Measurements from ENCODE around the gene COL1A1. TPM values are rescaled to one million over a fixed set of nuclear protein-coding genes. Genes with fewer than 3 reads are reported as not detected.

The COL1A1 gene
- total RNA-seq, 2 experiments from 2014 or later, result not detected

DNA sequence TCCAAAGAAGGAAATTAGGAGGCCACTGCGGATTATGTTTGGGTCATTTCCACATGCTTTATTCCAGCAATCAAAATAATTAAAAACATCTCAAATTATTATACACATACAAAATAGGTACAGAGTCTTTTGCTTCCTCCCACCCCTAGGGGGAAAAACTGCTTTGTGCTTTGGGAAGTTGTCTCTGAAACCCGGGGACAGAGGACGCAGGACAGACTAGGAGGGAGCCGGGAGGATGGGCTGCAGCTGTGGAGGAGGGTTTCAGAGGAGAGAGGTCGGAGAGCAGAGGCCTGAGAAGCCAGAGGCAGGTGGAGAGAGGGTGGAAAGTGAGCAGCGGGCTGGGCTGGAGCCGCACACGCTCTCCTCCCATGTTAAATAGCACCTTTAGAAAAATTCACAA lies 17.4 kb downstream of the COL1A1 start:
- no peaks in the 10 kb centered on the region for H4K20me1 ChIP-seq (ENCODE audit: insufficient read depth, low read length)
- no peak for DNase-seq (ENCODE audit: low spot score)
- peak overlapping the region; percentile 48 for H3K4me2 ChIP-seq (ENCODE audit: low read length)
- no peaks in the 10 kb centered on the region for H3K9me3 ChIP-seq (ENCODE audit: low read length)
- H3K4me1 ChIP-seq (ENCODE audit: insufficient read depth, low read length, poor library complexity, severe bottlenecking), result peaks cover 30% of the 10 kb centered on the region
- H2AFZ ChIP-seq (ENCODE audit: low read length), result no peak overlapping the region
- CTCF ChIA-PET (ENCODE audit: unreplicated experiment), result no interaction called here
- intact Hi-C loops (cut with micrococcal nuclease; ENCODE audit: unreplicated experiment), result no loop called here
- H3K4me3 ChIP-seq (ENCODE audit: low read depth, low read length, poor library complexity, severe bottlenecking), result peak overlapping the region; percentile 29
- no peaks in the 10 kb centered on the region for H3K79me2 ChIP-seq (ENCODE audit: insufficient read depth, low read depth, low read length)
- BruUV-seq (replicated peaks), result no TSS peak
- no peaks in the 10 kb centered on the region for H3K9me2 ChIP-seq (ENCODE audit: insufficient read depth, low read length)
- H3K27ac ChIP-seq (ENCODE audit: low read depth, low read length, poor library complexity, severe bottlenecking), result no peak overlapping the region
- TF ChIP-seq EZH2phosphoT487 (IDR thresholded peaks at IDR 0.05; ENCODE audit: borderline replicate concordance, low read depth, low read length) (no peak), CTCF (conservative IDR thresholded peaks at IDR 0.05; ENCODE audit: low read length) (peak; percentile 42)
- POLR2A ChIA-PET, result no interaction called here
- H3K36me3 ChIP-seq (ENCODE audit: insufficient read depth, low read length), result no peaks in the 10 kb centered on the region

DNA sequence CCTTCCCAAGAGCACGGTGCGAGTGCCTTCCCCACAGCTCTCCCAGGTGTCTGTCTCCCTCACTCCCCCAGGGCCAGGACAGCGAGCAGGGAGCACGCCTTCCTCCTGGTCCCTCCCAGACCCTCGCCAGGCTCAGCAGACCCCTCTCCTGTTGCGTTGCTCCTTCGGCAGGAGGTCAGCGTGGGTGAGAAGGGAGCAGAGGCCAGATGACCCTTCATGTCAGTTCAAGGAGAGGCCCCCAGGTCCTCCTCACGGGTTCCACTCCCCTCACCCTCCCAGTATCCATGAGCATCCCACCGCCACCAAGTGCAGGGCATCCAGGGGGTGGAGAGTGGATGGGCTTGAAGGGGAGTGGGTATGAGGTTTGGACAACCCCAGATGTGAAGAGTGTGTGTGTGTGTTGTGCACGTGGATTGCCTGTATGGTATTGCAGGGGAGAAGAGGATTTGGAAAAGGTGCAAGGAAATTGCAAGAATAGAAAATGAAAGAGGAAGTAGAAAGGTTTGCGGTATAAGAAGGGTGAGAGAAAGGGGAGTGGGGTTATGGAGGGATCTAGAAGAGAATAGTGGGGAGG lies 17.9 kb downstream of the COL1A1 start:
- BruUV-seq (replicated peaks), result no TSS peak
- Histone ChIP-seq H3K36me3 (ENCODE audit: insufficient read depth, low read length) (no peaks in the 10 kb centered on the region), H3K9me3 (ENCODE audit: low read length) (no peaks in the 10 kb centered on the region), H4K20me1 (ENCODE audit: insufficient read depth, low read length) (no peaks in the 10 kb centered on the region), H3K9me2 (ENCODE audit: insufficient read depth, low read length) (no peaks in the 10 kb centered on the region), H2AFZ (ENCODE audit: low read length) (no peak overlapping the region), H3K27ac (ENCODE audit: low read depth, low read length, poor library complexity, severe bottlenecking) (no peak overlapping the region), H3K4me3 (ENCODE audit: low read depth, low read length, poor library complexity, severe bottlenecking) (peak overlapping the region; percentile 29), H3K4me1 (ENCODE audit: insufficient read depth, low read length, poor library complexity, severe bottlenecking) (peaks cover 32% of the 10 kb centered on the region), H3K79me2 (ENCODE audit: insufficient read depth, low read depth, low read length) (no peaks in the 10 kb centered on the region), H3K4me2 (ENCODE audit: low read length) (peak overlapping the region; percentile 48)
- intact Hi-C loops (cut with micrococcal nuclease; ENCODE audit: unreplicated experiment), result no loop called here
- ChIA-PET POLR2A (no interaction called here), CTCF (ENCODE audit: unreplicated experiment) (no interaction called here)
- TF ChIP-seq CTCF (conservative IDR thresholded peaks at IDR 0.05; ENCODE audit: low read length) (no peak), EZH2phosphoT487 (IDR thresholded peaks at IDR 0.05; ENCODE audit: borderline replicate concordance, low read depth, low read length) (no peak)
- peak; percentile 32 for DNase-seq (ENCODE audit: low spot score)

- Histone ChIP-seq H3K4me3 (ENCODE audit: low read depth, low read length, poor library complexity, severe bottlenecking) (no peak overlapping the region), H3K4me2 (ENCODE audit: low read length) (peak overlapping the region; percentile 48), H4K20me1 (ENCODE audit: insufficient read depth, low read length) (no peaks in the 10 kb centered on the region), H3K9me2 (ENCODE audit: insufficient read depth, low read length) (no peaks in the 10 kb centered on the region), H3K79me2 (ENCODE audit: insufficient read depth, low read depth, low read length) (no peaks in the 10 kb centered on the region), H2AFZ (ENCODE audit: low read length) (no peak overlapping the region), H3K4me1 (ENCODE audit: insufficient read depth, low read length, poor library complexity, severe bottlenecking) (peaks cover 38% of the 10 kb centered on the region), H3K36me3 (ENCODE audit: insufficient read depth, low read length) (no peaks in the 10 kb centered on the region), H3K27ac (ENCODE audit: low read depth, low read length, poor library complexity, severe bottlenecking) (no peak overlapping the region), H3K9me3 (ENCODE audit: low read length) (no peaks in the 10 kb centered on the region)
- DNase-seq (ENCODE audit: low spot score), result no peak
- intact Hi-C loops (cut with micrococcal nuclease; ENCODE audit: unreplicated experiment), result no loop called here
- BruUV-seq (replicated peaks), result no TSS peak
- ChIA-PET CTCF (ENCODE audit: unreplicated experiment) (interaction anchor here (0.8 kb wide), 1 partner anchor 21 kb away, joined by 3 read pairs; no protein-coding TSS in a partner anchor), POLR2A (no interaction called here)
- no peak for TF ChIP-seq EZH2phosphoT487 (IDR thresholded peaks at IDR 0.05; ENCODE audit: borderline replicate concordance, low read depth, low read length)
- no peak for TF ChIP-seq CTCF (conservative IDR thresholded peaks at IDR 0.05; ENCODE audit: low read length)
Observed at GRCh38 chr17:50182783-50183420, 18.5 kb downstream of the COL1A1 start.

Data from OCI-LY7 (cell line).